DND-41 (cell line): ENCODE data around the gene LRG1.

Experiments used
- ATAC-seq: fragments of 200-7000 bp; cut with Tn5 transposase; 3 replicates; pipeline ENCODE4 v1.9.1; 2021; ENCODE audit warnings: low read depth; ENCODE audit not compliant: insufficient read depth
- DNase-seq: peaks from one replicate; pipeline ENCODE4 v3.0.0-alpha.2; 2020
- H2AFZ ChIP-seq: 2 replicates; pipeline ENCODE4 v1.6.0; 2012; ENCODE audit warnings: low read depth, low read length
- H3K27ac ChIP-seq: 2 replicates; pipeline ENCODE4 v1.5.1; 2012; ENCODE audit warnings: low read length, inconsistent platforms
- H3K27me3 ChIP-seq: fragments of 200-600 bp; sonication (generic); 2 replicates; pipeline ENCODE4 v1.6.0; 2012; ENCODE audit warnings: low read length, mild to moderate bottlenecking, inconsistent platforms; ENCODE audit not compliant: insufficient read depth, poor library complexity
- H3K36me3 ChIP-seq: 2 replicates; pipeline ENCODE4 v1.5.1; 2012; ENCODE audit warnings: low read length, inconsistent platforms; ENCODE audit not compliant: insufficient read depth
- H3K4me1 ChIP-seq: 2 replicates; pipeline ENCODE4 v1.5.1; 2012; ENCODE audit warnings: mild to moderate bottlenecking, low read length; ENCODE audit not compliant: insufficient read depth
- H3K4me2 ChIP-seq: 2 replicates; pipeline ENCODE4 v1.6.0; 2012; ENCODE audit warnings: mild to moderate bottlenecking, moderate library complexity, low read length, inconsistent platforms; ENCODE audit not compliant: insufficient read depth
- H3K4me3 ChIP-seq, 2 experiments: fragments of 200-600 bp in 1 of 2; shearing (Covaris generic) in 1 of 2; 2 replicates each; pipeline ENCODE4 v1.5.1; 2012 to 2016; ENCODE audit warnings: inconsistent platforms in 2 of 2, low read length in 2 of 2, mild to moderate bottlenecking in 2 of 2, low read depth in 1 of 2, moderate library complexity in 1 of 2
- H3K79me2 ChIP-seq: 2 replicates; pipeline ENCODE4 v1.6.0; 2012; ENCODE audit warnings: low read length, inconsistent platforms; ENCODE audit not compliant: insufficient read depth
- H3K9ac ChIP-seq: 2 replicates; pipeline ENCODE4 v1.6.0; 2012; ENCODE audit warnings: low read depth, mild to moderate bottlenecking, inconsistent platforms, low read length, moderate library complexity
- H3K9me3 ChIP-seq: 2 replicates; pipeline ENCODE4 v1.5.1; 2012; ENCODE audit warnings: low read length, moderate library complexity, mild to moderate bottlenecking, inconsistent platforms; ENCODE audit not compliant: insufficient read depth, severe bottlenecking
- H4K20me1 ChIP-seq: 2 replicates; pipeline ENCODE4 v1.6.0; 2012; ENCODE audit warnings: low read length; ENCODE audit not compliant: insufficient read depth
- EZH2 ChIP-seq: IDR thresholded peaks from 3 replicates; pipeline ENCODE4 v1.6.1; 2012; ENCODE audit warnings: borderline replicate concordance, low read depth, mild to moderate bottlenecking, moderate library complexity, low read length, inconsistent platforms; ENCODE audit not compliant: severe bottlenecking
- TF ChIP-seq, protein P1 (sequence below): IDR thresholded peaks from 2 replicates; pipeline ENCODE4 v1.5.1; 2012; ENCODE audit warnings: borderline replicate concordance, low read length, moderate library complexity, mild to moderate bottlenecking; ENCODE audit not compliant: poor library complexity, severe bottlenecking; ENCODE audit errors: extremely low read depth

The LRG1 gene

DNA sequence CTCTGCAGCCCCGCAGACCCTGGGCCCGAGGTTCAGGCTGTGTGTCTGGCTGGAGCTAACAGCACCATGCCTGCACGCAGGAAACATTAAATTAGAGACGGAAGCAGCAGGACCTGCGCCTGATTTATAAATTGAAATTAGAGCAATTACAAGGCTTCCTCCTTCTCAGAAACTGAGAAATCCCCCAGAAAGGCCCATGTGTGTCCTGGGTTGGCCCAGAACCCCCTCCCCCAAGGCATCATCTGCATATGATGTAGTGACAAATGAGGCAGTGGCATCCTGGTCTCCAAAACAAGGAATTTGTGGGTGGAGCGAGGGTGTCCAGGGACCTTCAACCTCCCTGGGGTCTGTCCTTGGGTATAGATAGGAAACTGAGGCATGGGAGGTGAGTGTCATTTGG lies 46.9 kb upstream of the LRG1 start:
- DNase-seq (no peak), ATAC-seq (no peak)
- Histone ChIP-seq H4K20me1 (peaks cover 4% of the 10 kb centered on the region; the same call in 1 of the 2 replicates), H3K79me2 (no peaks in the 10 kb centered on the region), H3K27me3 (peaks cover 21% of the 10 kb centered on the region), H3K9me3 (no peaks in the 10 kb centered on the region), H3K4me3 (no peak overlapping the region), H2AFZ (no peak overlapping the region), H3K4me1 (peaks cover 6% of the 10 kb centered on the region), H3K27ac (no peak overlapping the region), H3K36me3 (no peaks in the 10 kb centered on the region), H3K4me2 (no peak overlapping the region), H3K9ac (no peak overlapping the region)
- no peak for TF ChIP-seq EZH2
- TF ChIP-seq, protein P1, sequence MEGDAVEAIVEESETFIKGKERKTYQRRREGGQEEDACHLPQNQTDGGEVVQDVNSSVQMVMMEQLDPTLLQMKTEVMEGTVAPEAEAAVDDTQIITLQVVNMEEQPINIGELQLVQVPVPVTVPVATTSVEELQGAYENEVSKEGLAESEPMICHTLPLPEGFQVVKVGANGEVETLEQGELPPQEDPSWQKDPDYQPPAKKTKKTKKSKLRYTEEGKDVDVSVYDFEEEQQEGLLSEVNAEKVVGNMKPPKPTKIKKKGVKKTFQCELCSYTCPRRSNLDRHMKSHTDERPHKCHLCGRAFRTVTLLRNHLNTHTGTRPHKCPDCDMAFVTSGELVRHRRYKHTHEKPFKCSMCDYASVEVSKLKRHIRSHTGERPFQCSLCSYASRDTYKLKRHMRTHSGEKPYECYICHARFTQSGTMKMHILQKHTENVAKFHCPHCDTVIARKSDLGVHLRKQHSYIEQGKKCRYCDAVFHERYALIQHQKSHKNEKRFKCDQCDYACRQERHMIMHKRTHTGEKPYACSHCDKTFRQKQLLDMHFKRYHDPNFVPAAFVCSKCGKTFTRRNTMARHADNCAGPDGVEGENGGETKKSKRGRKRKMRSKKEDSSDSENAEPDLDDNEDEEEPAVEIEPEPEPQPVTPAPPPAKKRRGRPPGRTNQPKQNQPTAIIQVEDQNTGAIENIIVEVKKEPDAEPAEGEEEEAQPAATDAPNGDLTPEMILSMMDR, result no peak

DNA sequence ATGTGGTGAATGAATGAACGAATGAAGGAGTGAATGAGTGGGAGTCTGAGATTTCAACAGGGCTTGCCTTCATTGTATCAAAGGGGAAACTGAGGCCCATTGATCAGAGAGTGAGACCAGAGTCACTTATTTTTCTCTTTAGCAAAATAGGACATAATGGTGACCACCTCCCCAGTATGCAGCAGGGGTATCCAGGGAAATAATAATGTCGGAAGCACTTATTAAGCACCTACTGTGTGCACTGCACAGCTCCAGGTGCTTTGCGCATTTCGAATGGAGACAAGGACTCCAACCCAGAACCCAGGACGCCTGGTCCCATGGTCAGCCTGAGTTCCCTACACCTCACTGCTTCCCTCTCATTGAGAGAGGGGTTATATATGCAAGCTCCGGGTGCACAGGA lies 46.4 kb upstream of the LRG1 start:
- H3K27ac ChIP-seq, result no peak overlapping the region
- no peak overlapping the region for H3K4me3 ChIP-seq
- no peak for ATAC-seq
- no peaks in the 10 kb centered on the region for H3K79me2 ChIP-seq
- TF ChIP-seq, protein P1, result no peak
- no peak for TF ChIP-seq EZH2
- H3K4me2 ChIP-seq, result no peak overlapping the region
- no peak overlapping the region for H3K9ac ChIP-seq
- H2AFZ ChIP-seq, result no peak overlapping the region
- peaks cover 6% of the 10 kb centered on the region for H3K4me1 ChIP-seq
- no peak for DNase-seq
- no peaks in the 10 kb centered on the region for H3K36me3 ChIP-seq
- H3K9me3 ChIP-seq, result no peaks in the 10 kb centered on the region
- H3K27me3 ChIP-seq, result peaks cover 23% of the 10 kb centered on the region
- H4K20me1 ChIP-seq, result peaks cover 4% of the 10 kb centered on the region; the same call in 1 of the 2 replicates

DNA sequence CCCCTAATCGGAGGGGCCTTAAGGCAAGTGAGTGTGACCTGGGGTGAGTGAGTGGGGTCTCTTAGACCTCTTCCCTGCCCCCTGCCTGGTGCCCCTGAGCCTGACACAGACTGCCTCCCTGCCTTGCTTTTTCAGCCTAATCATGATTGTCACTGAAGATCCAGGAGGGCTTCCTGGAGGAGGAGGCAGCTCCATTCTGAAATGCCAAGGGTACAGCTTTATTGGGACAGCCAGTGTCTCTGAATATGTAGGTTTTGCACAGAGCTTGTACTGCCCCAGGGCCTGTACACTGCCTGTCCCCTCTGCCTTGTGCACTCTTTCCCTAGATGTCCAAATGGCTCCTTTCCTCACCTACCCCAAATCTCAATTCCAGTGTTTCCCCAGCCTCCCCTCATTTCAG lies 45.7 kb upstream of the LRG1 start:
- no peak for DNase-seq
- H3K36me3 ChIP-seq, result no peaks in the 10 kb centered on the region
- H4K20me1 ChIP-seq, result peaks cover 4% of the 10 kb centered on the region; the same call in 1 of the 2 replicates
- H2AFZ ChIP-seq, result no peak overlapping the region
- no peaks in the 10 kb centered on the region for H3K79me2 ChIP-seq
- H3K4me2 ChIP-seq, result no peak overlapping the region
- H3K27me3 ChIP-seq, result peaks cover 28% of the 10 kb centered on the region
- H3K9ac ChIP-seq, result no peak overlapping the region
- peaks cover 10% of the 10 kb centered on the region for H3K4me1 ChIP-seq
- no peak for TF ChIP-seq EZH2
- TF ChIP-seq, protein P1, result no peak
- no peak for ATAC-seq
- no peaks in the 10 kb centered on the region for H3K9me3 ChIP-seq
- no peak overlapping the region for H3K27ac ChIP-seq
- no peak overlapping the region for H3K4me3 ChIP-seq
